BLaER1 treated with 17β-estradiol and CSF1 and Interleukin-3, amounts not matched to agents 10 nM and 100 nM (cell line): Measurements from ENCODE around the gene CPNE8.

ENCODE experiments used
- H3K27ac ChIP-seq, 11 experiments: shearing (Covaris generic); formaldehyde crosslinking; 2 replicates each; pipeline ENCODE4 v1.8.1; 2022
- H3K27me3 ChIP-seq, 11 experiments: shearing (Covaris generic); formaldehyde crosslinking; 2 replicates each; pipeline ENCODE4 v1.8.1; 2022
- H3K36me3 ChIP-seq, 11 experiments: shearing (Covaris generic); formaldehyde crosslinking; 2 replicates each; pipeline ENCODE4 v1.8.1; 2022
- H3K4me1 ChIP-seq, 10 experiments: shearing (Covaris generic); formaldehyde crosslinking; 2 replicates each; pipeline ENCODE4 v1.8.1; 2022
- H3K4me2 ChIP-seq, 11 experiments: shearing (Covaris generic); formaldehyde crosslinking; 2 replicates each; pipeline ENCODE4 v1.8.1; 2022
- H3K4me3 ChIP-seq, 10 experiments: shearing (Covaris generic); formaldehyde crosslinking; 2 replicates each; pipeline ENCODE4 v1.8.1; 2022
- H3K9ac ChIP-seq, 11 experiments: shearing (Covaris generic); formaldehyde crosslinking; 2 replicates each; pipeline ENCODE4 v1.8.1; 2022
- H3K9me3 ChIP-seq, 11 experiments: shearing (Covaris generic); formaldehyde crosslinking; replicated peaks in 1 of 11; 2 replicates each; pipeline ENCODE4 v1.8.1; 2022
- H4K20me1 ChIP-seq, 11 experiments: shearing (Covaris generic); formaldehyde crosslinking; 2 replicates each; pipeline ENCODE4 v1.8.1; 2022
- Cebpa-rat ChIP-seq, 11 experiments: shearing (Covaris generic); IDR thresholded peaks; 2 replicates each; pipeline ENCODE4 v1.8.1; 2022

CPNE8 gene

GRCh38 chr12:38682521-38682920 is 222.9 kb downstream of the CPNE8 start:
- no peak overlapping the region for H3K27ac ChIP-seq
- H3K4me3 ChIP-seq = no peak overlapping the region
- no peak for TF ChIP-seq Cebpa-rat (IDR thresholded peaks at IDR 0.05)
- H3K36me3 ChIP-seq = peaks cover 0 to 26% (median 0%) of the 10 kb centered on the region in 11 experiments; a peak in 2 of 22 replicates
- H4K20me1 ChIP-seq = no peaks in the 10 kb centered on the region
- no peaks in the 10 kb centered on the region for H3K27me3 ChIP-seq
- H3K9ac ChIP-seq = no peak overlapping the region
- H3K4me1 ChIP-seq = no peaks in the 10 kb centered on the region
- H3K9me3 ChIP-seq = no peaks in the 10 kb centered on the region
- no peak overlapping the region for H3K4me2 ChIP-seq

GRCh38 chr12:38669530-38669929 is 235.9 kb downstream of the CPNE8 start:
- H3K4me2 ChIP-seq = no peak overlapping the region
- H3K36me3 ChIP-seq = peaks cover 0 to 33% (median 0%) of the 10 kb centered on the region in 11 experiments; a peak in 5 of 22 replicates
- no peak overlapping the region for H3K27ac ChIP-seq
- peaks cover 0 to 24% (median 6%) of the 10 kb centered on the region in 10 experiments; a peak in 12 of 20 replicates for H3K4me1 ChIP-seq
- H3K9me3 ChIP-seq = no peaks in the 10 kb centered on the region
- no peaks in the 10 kb centered on the region for H3K27me3 ChIP-seq
- no peak for TF ChIP-seq Cebpa-rat (IDR thresholded peaks at IDR 0.05)
- no peaks in the 10 kb centered on the region for H4K20me1 ChIP-seq
- no peak overlapping the region for H3K4me3 ChIP-seq
- no peak overlapping the region for H3K9ac ChIP-seq

- Histone ChIP-seq H3K4me3 (no peak overlapping the region), H3K9me3 (no peaks in the 10 kb centered on the region), H3K4me1 (peaks cover 0 to 26% (median 6%) of the 10 kb centered on the region in 10 experiments; a peak in 12 of 20 replicates), H3K27ac (no peak overlapping the region), H3K4me2 (no peak overlapping the region), H3K9ac (no peak overlapping the region), H3K36me3 (peaks cover 0 to 29% (median 0%) of the 10 kb centered on the region in 11 experiments; a peak in 5 of 22 replicates), H3K27me3 (no peaks in the 10 kb centered on the region), H4K20me1 (no peaks in the 10 kb centered on the region)
- TF ChIP-seq Cebpa-rat (IDR thresholded peaks at IDR 0.05) = no peak
Observed at GRCh38 chr12:38669081-38669480, 236.3 kb downstream of the CPNE8 start.

- H3K4me3 ChIP-seq = no peak overlapping the region
- no peak for TF ChIP-seq Cebpa-rat (IDR thresholded peaks at IDR 0.05)
- no peak overlapping the region for H3K9ac ChIP-seq
- no peak overlapping the region for H3K4me2 ChIP-seq
- no peaks in the 10 kb centered on the region for H3K27me3 ChIP-seq
- H3K9me3 ChIP-seq = peaks cover 0 to 10% (median 7%) of the 10 kb centered on the region in 11 experiments; a peak in 17 of 22 replicates
- no peak overlapping the region for H3K27ac ChIP-seq
- H3K36me3 ChIP-seq = peaks cover 0 to 22% (median 0%) of the 10 kb centered on the region in 11 experiments; a peak in 4 of 22 replicates
- peaks cover 0 to 46% (median 12%) of the 10 kb centered on the region in 10 experiments; a peak in 12 of 20 replicates for H3K4me1 ChIP-seq
- H4K20me1 ChIP-seq = no peaks in the 10 kb centered on the region
Observed at GRCh38 chr12:38666425-38666824, 239.0 kb downstream of the CPNE8 start.

- no peak overlapping the region for H3K27ac ChIP-seq
- peaks cover 0 to 46% (median 12%) of the 10 kb centered on the region in 10 experiments; a peak in 12 of 20 replicates for H3K4me1 ChIP-seq
- no peak overlapping the region for H3K4me3 ChIP-seq
- no peaks in the 10 kb centered on the region for H4K20me1 ChIP-seq
- peak overlapping the region in 1 of 11 experiments; percentile 41; a peak in 1 of 22 replicates for H3K4me2 ChIP-seq
- peaks cover 0 to 23% (median 11%) of the 10 kb centered on the region in 11 experiments; a peak in 17 of 22 replicates for H3K9me3 ChIP-seq
- no peak for TF ChIP-seq Cebpa-rat (IDR thresholded peaks at IDR 0.05)
- no peak overlapping the region for H3K9ac ChIP-seq
- H3K36me3 ChIP-seq = peaks cover 0 to 22% (median 0%) of the 10 kb centered on the region in 11 experiments; a peak in 4 of 22 replicates
- H3K27me3 ChIP-seq = no peaks in the 10 kb centered on the region
Observed at GRCh38 chr12:38664661-38665269, 240.6 kb downstream of the CPNE8 start.

GRCh38 chr12:38662829-38663228 is 242.6 kb downstream of the CPNE8 start:
- Histone ChIP-seq H3K9me3 (peaks cover 0 to 29% (median 11%) of the 10 kb centered on the region in 11 experiments; a peak in 17 of 22 replicates), H3K9ac (peak overlapping the region in 2 of 11 experiments; percentile 33 to 53; a peak in 4 of 22 replicates), H3K27ac (peak overlapping the region in 6 of 11 experiments; percentile 21 to 74 (median 64); a peak in 12 of 22 replicates), H3K4me1 (peaks cover 0 to 46% (median 12%) of the 10 kb centered on the region in 10 experiments; a peak in 12 of 20 replicates), H4K20me1 (no peaks in the 10 kb centered on the region), H3K27me3 (no peaks in the 10 kb centered on the region), H3K36me3 (peaks cover 0 to 12% (median 0%) of the 10 kb centered on the region in 11 experiments; a peak in 3 of 22 replicates), H3K4me2 (peak overlapping the region in 5 of 11 experiments; percentile 12 to 92 (median 88); a peak in 8 of 22 replicates), H3K4me3 (peak overlapping the region in 1 of 10 experiments; percentile 12; a peak in 1 of 20 replicates)
- TF ChIP-seq Cebpa-rat (IDR thresholded peaks at IDR 0.05) = no peak

GRCh38 chr12:38653650-38654049 is 251.7 kb downstream of the CPNE8 start:
- H3K4me2 ChIP-seq = no peak overlapping the region
- H3K9ac ChIP-seq = no peak overlapping the region
- peaks cover 0 to 6% (median 0%) of the 10 kb centered on the region in 11 experiments; a peak in 3 of 22 replicates for H3K36me3 ChIP-seq
- 0 out of 22 replicates have a peak, but pooled peaks cover 0 to 7% (median 0%) of the 10 kb centered on the region in 11 experiments for H3K9me3 ChIP-seq
- no peaks in the 10 kb centered on the region for H4K20me1 ChIP-seq
- no peaks in the 10 kb centered on the region for H3K27me3 ChIP-seq
- no peak overlapping the region for H3K27ac ChIP-seq
- peaks cover 0 to 11% (median 0%) of the 10 kb centered on the region in 10 experiments; a peak in 1 of 20 replicates for H3K4me1 ChIP-seq
- no peak for TF ChIP-seq Cebpa-rat (IDR thresholded peaks at IDR 0.05)
- H3K4me3 ChIP-seq = no peak overlapping the region

GRCh38 chr12:38648813-38649212 is 256.6 kb downstream of the CPNE8 start:
- Histone ChIP-seq H3K27ac (no peak overlapping the region), H3K9ac (no peak overlapping the region), H3K4me1 (peaks cover 0 to 10% (median 0%) of the 10 kb centered on the region in 10 experiments; a peak in 1 of 20 replicates), H3K4me2 (no peak overlapping the region), H4K20me1 (no peaks in the 10 kb centered on the region), H3K9me3 (no peaks in the 10 kb centered on the region), H3K27me3 (no peaks in the 10 kb centered on the region), H3K36me3 (no peaks in the 10 kb centered on the region; a peak in 1 of 22 replicates), H3K4me3 (no peak overlapping the region)
- TF ChIP-seq Cebpa-rat (IDR thresholded peaks at IDR 0.05) = no peak

- Histone ChIP-seq H3K4me1 (no peaks in the 10 kb centered on the region), H3K36me3 (no peaks in the 10 kb centered on the region), H3K27ac (no peak overlapping the region), H3K9ac (no peak overlapping the region), H3K27me3 (no peaks in the 10 kb centered on the region), H4K20me1 (no peaks in the 10 kb centered on the region), H3K4me3 (no peak overlapping the region), H3K4me2 (no peak overlapping the region), H3K9me3 (peaks cover 3 to 16% (median 9%) of the 10 kb centered on the region in 11 experiments; a peak in 19 of 22 replicates)
- no peak for TF ChIP-seq Cebpa-rat (IDR thresholded peaks at IDR 0.05)
Observed at GRCh38 chr12:38646146-38646545, 259.2 kb downstream of the CPNE8 start.
